Endothelial cell (in vitro differentiated cells): ENCODE results near the gene MBOAT7. TPM values are rescaled to one million over a fixed set of nuclear protein-coding genes. Genes with fewer than 3 reads are reported as not detected.

Source experiments
- DNase-seq: peaks from one replicate; pipeline ENCODE4 v3.0.0; 2021; ENCODE audit warnings: low spot score
- H3K27ac Mint-ChIP-seq: one replicate; pipeline ENCODE4 v1.8.0; 2021; ENCODE audit warnings: mixed read lengths, inconsistent platforms; ENCODE audit not compliant: unreplicated experiment
- H3K27me3 Mint-ChIP-seq: one replicate; pipeline ENCODE4 v1.8.0; 2021; ENCODE audit warnings: mild to moderate bottlenecking, moderate library complexity, mixed read lengths, inconsistent platforms; ENCODE audit not compliant: unreplicated experiment
- H3K36me3 Mint-ChIP-seq: one replicate; pipeline ENCODE4 v1.8.0; 2021; ENCODE audit warnings: mild to moderate bottlenecking, low read depth, mixed read lengths, inconsistent platforms; ENCODE audit not compliant: unreplicated experiment
- H3K4me1 Mint-ChIP-seq: one replicate; pipeline ENCODE4 v1.8.0; 2021; ENCODE audit warnings: mild to moderate bottlenecking, mixed read lengths, inconsistent platforms; ENCODE audit not compliant: unreplicated experiment
- H3K4me3 Mint-ChIP-seq: one replicate; pipeline ENCODE4 v1.8.0; 2021; ENCODE audit warnings: mild to moderate bottlenecking, mixed read lengths, inconsistent platforms; ENCODE audit not compliant: unreplicated experiment
- H3K9me3 Mint-ChIP-seq: one replicate; pipeline ENCODE4 v1.8.0; 2021; ENCODE audit warnings: mixed read lengths, inconsistent platforms; ENCODE audit not compliant: unreplicated experiment
- CTCF ChIP-seq: fragments of 200-600 bp; sonication (generic); IDR thresholded peaks from one replicate; pipeline ENCODE4 v1.5.0; 2021; ENCODE audit warnings: antibody characterized with exemption; ENCODE audit not compliant: unreplicated experiment
- total RNA-seq: library from RNA; stranded (reverse); fragmentation: NEBNext Ultra II Directional; extraction: Animal tissue kit (Norgen Biotek cat#: 25700); gene quantifications from one replicate; pipeline ENCODE4 v1.2.1, GENCODE V29; 2021; ENCODE audit not compliant: unreplicated experiment

Gene MBOAT7
- total RNA-seq, 1 donor from 2014 or later = 203 TPM

GRCh38 chr19:54160182-54160811 lies 29.1 kb downstream of the MBOAT7 start:
- H3K4me3 Mint-ChIP-seq = peak overlapping the region; percentile 99
- DNase-seq = no peak
- TF ChIP-seq CTCF = no peak
- peak overlapping the region; percentile 98 for H3K27ac Mint-ChIP-seq
- peaks cover 21% of the 10 kb centered on the region for H3K36me3 Mint-ChIP-seq
- H3K9me3 Mint-ChIP-seq = no peaks in the 10 kb centered on the region
- H3K27me3 Mint-ChIP-seq = peaks cover 27% of the 10 kb centered on the region
- peaks cover 15% of the 10 kb centered on the region for H3K4me1 Mint-ChIP-seq

DNA sequence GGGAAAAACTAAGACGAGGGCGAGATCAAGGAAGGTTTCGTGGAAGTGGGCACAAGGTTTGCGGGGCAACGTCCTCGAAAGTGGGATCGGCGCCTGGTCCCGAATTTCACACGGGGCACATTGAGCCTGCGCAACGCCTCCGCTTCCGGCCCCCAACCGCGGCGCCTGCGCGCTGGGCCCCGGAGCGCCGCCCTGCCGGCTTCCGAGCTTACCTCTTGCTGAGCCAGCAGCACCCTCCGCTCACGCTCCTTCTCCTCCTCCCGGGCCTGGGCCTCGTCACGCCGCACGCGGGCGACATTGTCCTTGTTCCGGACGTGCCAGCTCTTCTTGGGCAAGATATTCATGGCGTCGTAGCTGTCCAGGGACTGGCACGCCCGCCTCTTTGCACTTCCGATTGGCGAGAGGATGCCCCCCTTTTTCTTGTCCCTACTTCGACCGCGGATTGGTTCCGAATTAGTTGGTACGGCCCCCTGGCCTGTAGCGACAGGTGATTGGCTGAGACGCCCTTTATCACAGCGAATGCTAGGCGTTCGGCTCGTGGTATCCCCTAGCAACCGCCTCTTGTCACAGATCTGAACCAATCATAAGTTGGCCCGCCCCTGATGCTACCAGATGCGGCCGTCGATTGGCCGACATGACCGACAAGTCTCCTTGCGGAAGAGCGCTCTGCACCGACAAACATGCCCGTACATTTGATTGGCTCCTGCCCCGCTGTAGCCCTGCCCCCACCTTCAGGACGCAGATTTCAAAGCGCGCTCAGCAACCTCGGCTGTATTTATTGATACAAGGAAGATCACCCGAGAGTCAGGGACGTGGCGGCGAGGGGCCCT lies 29.8 kb downstream of the MBOAT7 start, which contains the start of gene LENG1:
Gene LENG1, minus strand, starts transcription at position 370 of the 830 bp plus-strand sequence. Its CDS starts 26 bp downstream, at position 344.
- Mint-ChIP-seq H3K27me3 (peaks cover 26% of the 10 kb centered on the region), H3K4me1 (peaks cover 17% of the 10 kb centered on the region), H3K36me3 (peaks cover 20% of the 10 kb centered on the region), H3K9me3 (no peaks in the 10 kb centered on the region), H3K27ac (peak within 1 kb of the TSS; percentile 98), H3K4me3 (peak within 1 kb of the TSS; percentile 99)
- DNase-seq = peak; percentile 94
- no peak for TF ChIP-seq CTCF

DNA sequence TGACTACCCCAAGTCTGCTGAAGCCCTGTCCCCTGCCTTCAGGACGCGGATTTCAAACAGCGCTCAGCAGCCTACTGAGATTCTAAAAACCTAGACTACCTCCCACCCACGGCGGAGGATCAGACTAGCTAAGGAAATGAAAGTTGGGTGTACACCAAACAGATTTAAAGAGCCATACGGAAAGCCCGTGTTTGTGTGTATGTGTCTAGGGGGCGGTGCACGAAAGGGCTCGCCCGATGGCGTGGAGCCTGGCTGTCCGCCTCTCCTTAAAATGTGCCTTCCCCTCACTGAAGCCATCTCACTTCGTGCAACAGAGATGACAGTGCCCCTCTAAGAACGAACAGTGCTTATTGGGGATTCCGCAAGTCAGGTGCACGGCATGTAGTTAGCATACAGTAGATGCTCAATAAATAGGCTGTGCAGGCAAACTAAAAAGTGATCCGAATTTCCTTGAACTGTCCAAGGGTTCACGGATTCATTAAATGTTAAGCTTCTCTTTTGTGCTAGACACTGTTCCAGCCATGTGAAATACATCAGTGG lies 30.5 kb downstream of the MBOAT7 start:
- Mint-ChIP-seq H3K27me3 (peaks cover 28% of the 10 kb centered on the region), H3K27ac (peak overlapping the region; percentile 95), H3K9me3 (no peaks in the 10 kb centered on the region), H3K36me3 (peaks cover 20% of the 10 kb centered on the region), H3K4me1 (peaks cover 20% of the 10 kb centered on the region), H3K4me3 (peak overlapping the region; percentile 99)
- no peak for TF ChIP-seq CTCF
- no peak for DNase-seq

DNA sequence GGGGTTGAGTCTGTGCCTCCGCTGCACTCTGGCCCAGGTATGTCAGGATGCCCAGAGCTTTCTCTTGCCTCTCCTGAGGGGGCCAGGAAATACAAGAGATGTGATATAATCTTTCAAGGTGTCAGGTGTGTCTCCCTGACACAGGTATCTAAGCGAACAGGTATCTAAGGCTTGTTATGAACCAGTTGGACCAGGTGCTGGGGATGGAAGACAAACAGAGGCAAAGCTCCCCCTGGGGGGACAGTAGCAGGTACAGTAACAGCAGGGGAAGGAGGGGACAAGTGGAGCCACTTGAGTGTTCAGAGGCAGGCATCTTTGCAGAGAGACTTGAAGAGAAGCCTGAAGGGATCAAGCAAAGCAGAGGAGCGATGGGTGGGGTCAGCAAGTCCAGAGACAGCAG lies 32.4 kb downstream of the MBOAT7 start:
- no peak overlapping the region for H3K27ac Mint-ChIP-seq
- TF ChIP-seq CTCF = no peak
- H3K9me3 Mint-ChIP-seq = no peaks in the 10 kb centered on the region
- no peak for DNase-seq
- peaks cover 21% of the 10 kb centered on the region for H3K36me3 Mint-ChIP-seq
- H3K27me3 Mint-ChIP-seq = peaks cover 21% of the 10 kb centered on the region
- H3K4me3 Mint-ChIP-seq = peak overlapping the region; percentile 31
- peaks cover 21% of the 10 kb centered on the region for H3K4me1 Mint-ChIP-seq
